GM12892 (cell line): Measurements from ENCODE around the gene RXRG.

Experiments used
- POLR2A ChIP-seq: IDR thresholded peaks from 2 replicates; pipeline ENCODE4 v1.6.1; 2011; ENCODE audit warnings: low read depth, low read length, control low read depth
- POLR2AphosphoS5 ChIP-seq: IDR thresholded peaks from 2 replicates; pipeline ENCODE4 v1.6.1; 2011; ENCODE audit warnings: low read depth, low read length, control low read depth

GRCh38 chr1:165414620-165415019, 30.3 kb downstream of the RXRG start:
- no peak for TF ChIP-seq POLR2AphosphoS5
- no peak for TF ChIP-seq POLR2A
